Activated CD8-positive, alpha-beta memory T cell treated with anti-CD3 and anti-CD28 coated beads, Interleukin-2, amount 50 U/mL, for 24 hours (primary cell): ENCODE data around the gene NRSN2.

Source experiments
- DNase-seq: peaks from one replicate; pipeline ENCODE4 v3.0.0-alpha.2; 2020; ENCODE audit errors: extremely low read depth

The NRSN2 gene

GRCh38 chr20:397432-398237 lies 50.7 kb downstream of the NRSN2 start:
- no peak for DNase-seq

GRCh38 chr20:399182-399707 lies 52.3 kb downstream of the NRSN2 start:
- no peak for DNase-seq

GRCh38 chr20:400128-400453 lies 53.2 kb downstream of the NRSN2 start:
- no peak for DNase-seq

GRCh38 chr20:400454-401275 lies 53.8 kb downstream of the NRSN2 start:
- DNase-seq = no peak

GRCh38 chr20:401682-402495 lies 55.0 kb downstream of the NRSN2 start:
- DNase-seq = no peak

GRCh38 chr20:402496-402885 lies 55.6 kb downstream of the NRSN2 start:
- no peak for DNase-seq

- no peak for DNase-seq
These were observed 56.1 kb downstream of the NRSN2 start for GRCh38 chr20:402898-403581.

- no peak for DNase-seq
These were observed 56.7 kb downstream of the NRSN2 start for GRCh38 chr20:403582-403957.

- no peak for DNase-seq
These were observed 57.2 kb downstream of the NRSN2 start for GRCh38 chr20:404088-404487.
